Left ventricle myocardium inferior (tissue), 1 donor: ENCODE data around the gene TRDMT1. TPM values are rescaled to one million over a fixed set of nuclear protein-coding genes. Genes with fewer than 3 reads are reported as not detected.

ENCODE experiments used
- DNase-seq: peaks from one replicate; pipeline ENCODE4 v3.0.0-alpha.2; 2020
- H3K27ac ChIP-seq: fragments of 200-600 bp; replicated peaks from 2 replicates; pipeline ENCODE4 v1.8.0; 2021
- H3K27me3 ChIP-seq: fragments of 200-600 bp; 2 replicates; pipeline ENCODE4 v1.8.0; 2021; ENCODE audit warnings: low read depth
- H3K36me3 ChIP-seq: fragments of 200-600 bp; 2 replicates; pipeline ENCODE4 v1.8.0; 2021
- H3K4me1 ChIP-seq: fragments of 200-600 bp; 2 replicates; pipeline ENCODE4 v1.8.0; 2021
- H3K4me3 ChIP-seq: fragments of 200-600 bp; 2 replicates; pipeline ENCODE4 v1.8.0; 2021; ENCODE audit warnings: mild to moderate bottlenecking, moderate library complexity
- H3K9me3 ChIP-seq: fragments of 200-600 bp; replicated peaks from 2 replicates; pipeline ENCODE4 v1.8.0; 2021
- CTCF ChIP-seq: fragments of 200-600 bp; IDR thresholded peaks from 2 replicates; pipeline ENCODE4 v1.8.0; 2021; ENCODE audit warnings: antibody characterized with exemption, mild to moderate bottlenecking, borderline replicate concordance
- intact Hi-C: fragments of 100-400 bp; cut with micrococcal nuclease; formaldehyde crosslinking; loops from one replicate; pipeline ENCODE4 v1.11.0; 2022
- total RNA-seq: library from RNA; stranded (reverse); fragmentation: NEBNext Ultra II Directional; extraction: Animal tissue kit (Norgen Biotek cat#: 25700); gene quantifications from one replicate; pipeline ENCODE4 v1.2.1, GENCODE V29; 2021
- donor health status: DM: no; HTN: yes; CAD: no; lungs with severe emphysema.

The TRDMT1 gene
- total RNA-seq, 1 donor from 2014 or later: 4.0 TPM

GRCh38 chr10:17143055-17143690 lies 58.3 kb downstream of the TRDMT1 start:
- no peak for TF ChIP-seq CTCF
- intact Hi-C loops: no loop called here
- no peak for DNase-seq

GRCh38 chr10:17141504-17142229 lies 59.8 kb downstream of the TRDMT1 start:
- DNase-seq: no peak
- Histone ChIP-seq H3K27ac (no peak overlapping the region), H3K4me1 (no peaks in the 10 kb centered on the region), H3K9me3 (no peaks in the 10 kb centered on the region), H3K36me3 (no peaks in the 10 kb centered on the region), H3K27me3 (no peaks in the 10 kb centered on the region), H3K4me3 (no peak overlapping the region)
- TF ChIP-seq CTCF: no peak
- intact Hi-C loops: no loop called here

More at GRCh38 chr10:17143055-17143690, 58.3 kb downstream of the TRDMT1 start:
- Histone ChIP-seq H3K27me3 (no peaks in the 10 kb centered on the region), H3K27ac (no peak overlapping the region), H3K36me3 (peaks cover 3% of the 10 kb centered on the region), H3K4me1 (no peaks in the 10 kb centered on the region), H3K4me3 (no peak overlapping the region), H3K9me3 (no peaks in the 10 kb centered on the region)

GRCh38 chr10:17140386-17140761 lies 61.1 kb downstream of the TRDMT1 start:
- Histone ChIP-seq H3K4me3 (no peak overlapping the region), H3K27me3 (no peaks in the 10 kb centered on the region), H3K27ac (no peak overlapping the region), H3K9me3 (no peaks in the 10 kb centered on the region), H3K4me1 (no peaks in the 10 kb centered on the region), H3K36me3 (no peaks in the 10 kb centered on the region)
- no peak for DNase-seq
- TF ChIP-seq CTCF: no peak
- intact Hi-C loops: no loop called here

- no peaks in the 10 kb centered on the region for H3K27me3 ChIP-seq
- no peak for TF ChIP-seq CTCF
- H3K4me1 ChIP-seq: no peaks in the 10 kb centered on the region
- DNase-seq: no peak
- no peaks in the 10 kb centered on the region for H3K36me3 ChIP-seq
- no peaks in the 10 kb centered on the region for H3K9me3 ChIP-seq
- intact Hi-C loops: no loop called here
- no peak overlapping the region for H3K4me3 ChIP-seq
- H3K27ac ChIP-seq: no peak overlapping the region
These were observed 62.9 kb downstream of the TRDMT1 start for GRCh38 chr10:17138460-17139042.

DNA sequence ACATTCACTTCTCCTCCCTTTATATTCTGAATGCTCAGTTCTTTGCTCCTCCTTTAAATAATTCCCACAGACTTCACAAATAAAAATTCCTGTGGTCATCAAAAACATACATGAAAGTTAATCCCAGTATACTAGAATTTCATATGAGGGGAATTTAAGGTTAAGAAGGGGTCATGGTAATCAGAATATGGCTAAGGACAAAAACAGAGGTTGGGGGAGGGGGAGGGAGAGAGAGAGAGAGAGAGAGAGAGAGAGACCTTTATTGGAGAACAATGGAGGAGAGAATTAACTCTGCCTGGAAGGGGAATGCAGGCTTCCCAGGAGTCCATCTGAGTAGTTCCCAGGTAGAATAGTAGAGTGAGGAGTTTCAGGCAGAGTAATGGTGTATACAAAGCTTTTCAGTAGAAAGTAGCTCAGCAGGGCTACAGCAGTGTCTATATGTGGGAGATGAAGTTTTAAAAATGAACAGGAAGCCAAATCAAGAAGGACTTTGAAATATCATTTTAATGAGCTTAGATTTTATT lies 66.7 kb downstream of the TRDMT1 start:
- H3K4me3 ChIP-seq: no peak overlapping the region
- no peak for DNase-seq
- no peaks in the 10 kb centered on the region for H3K27me3 ChIP-seq
- no peak for TF ChIP-seq CTCF
- no peaks in the 10 kb centered on the region for H3K36me3 ChIP-seq
- H3K27ac ChIP-seq: no peak overlapping the region
- intact Hi-C loops: no loop called here
- H3K4me1 ChIP-seq: no peaks in the 10 kb centered on the region
- H3K9me3 ChIP-seq: no peaks in the 10 kb centered on the region
